BJ (cell line): ENCODE results near the gene DOCK4. TPM values are rescaled to one million over a fixed set of nuclear protein-coding genes. Genes with fewer than 3 reads are reported as not detected.

ENCODE experiments used
- CTCF ChIA-PET: fragments of 350-600 bp; formaldehyde crosslinking; extraction: SDS; loops from one replicate; lab custom pipeline; 2021; ENCODE audit warnings: antibody characterized with exemption, inconsistent platforms; lab: Yijun Ruan, JAX
- POLR2A ChIA-PET: fragments of 300-600 bp; sonication (Branson Sonifier 250); formaldehyde crosslinking; extraction: SDS; loops from one replicate; lab custom pipeline; 2021; ENCODE audit warnings: antibody characterized with exemption; lab: Charles Lee
- DNase-seq: peaks from one replicate; pipeline ENCODE4 v3.0.0-alpha.2; 2011; ENCODE audit warnings: low read depth
- H3K27me3 ChIP-seq: 2 replicates; pipeline ENCODE4 v1.6.0; 2011; ENCODE audit warnings: low read length; ENCODE audit not compliant: control insufficient read depth, insufficient read depth
- H3K36me3 ChIP-seq: 2 replicates; pipeline ENCODE4 v1.5.1; 2011; ENCODE audit warnings: low read length; ENCODE audit not compliant: control insufficient read depth, insufficient read depth
- H3K4me3 ChIP-seq: 2 replicates; pipeline ENCODE4 v1.5.1; 2011; ENCODE audit warnings: low read depth, mild to moderate bottlenecking, control low read depth, low read length
- polyA plus RNA-seq: library from polyadenylated mRNA; depleted of rRNA; stranded (reverse); fragments of >200 nt; gene quantifications from 2 replicates; pipeline ENCODE4 v1.2.3, GENCODE V29; 2011
- TF ChIP-seq, protein P1 (sequence below): IDR thresholded peaks from 2 replicates; pipeline ENCODE4 v1.5.1; 2011; ENCODE audit warnings: low read depth, mild to moderate bottlenecking, control low read depth, inconsistent platforms, low read length, moderate library complexity; ENCODE audit not compliant: insufficient read depth

Gene DOCK4
- polyA plus RNA-seq, 1 experiment = 0.15 TPM

DNA sequence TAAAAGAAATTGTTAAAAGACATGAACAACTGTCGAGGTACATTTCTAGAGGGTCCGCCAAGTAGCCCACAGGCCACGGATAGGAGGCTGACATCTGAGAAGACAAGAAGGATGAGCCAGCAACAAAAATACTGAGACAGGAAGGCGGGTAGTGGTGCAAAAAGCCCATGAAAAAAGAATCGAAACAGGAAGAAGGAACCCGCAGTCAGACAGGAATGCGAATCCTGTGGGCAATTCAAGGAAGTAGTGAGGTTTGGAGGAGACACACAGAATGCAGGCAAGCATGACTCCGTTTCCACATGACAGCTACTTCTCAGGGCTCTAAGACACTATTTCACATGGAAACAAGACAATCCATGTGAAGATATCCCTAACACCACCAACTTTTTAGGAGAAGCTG lies 125.2 kb downstream of the DOCK4 start:
- TF ChIP-seq, protein P1, sequence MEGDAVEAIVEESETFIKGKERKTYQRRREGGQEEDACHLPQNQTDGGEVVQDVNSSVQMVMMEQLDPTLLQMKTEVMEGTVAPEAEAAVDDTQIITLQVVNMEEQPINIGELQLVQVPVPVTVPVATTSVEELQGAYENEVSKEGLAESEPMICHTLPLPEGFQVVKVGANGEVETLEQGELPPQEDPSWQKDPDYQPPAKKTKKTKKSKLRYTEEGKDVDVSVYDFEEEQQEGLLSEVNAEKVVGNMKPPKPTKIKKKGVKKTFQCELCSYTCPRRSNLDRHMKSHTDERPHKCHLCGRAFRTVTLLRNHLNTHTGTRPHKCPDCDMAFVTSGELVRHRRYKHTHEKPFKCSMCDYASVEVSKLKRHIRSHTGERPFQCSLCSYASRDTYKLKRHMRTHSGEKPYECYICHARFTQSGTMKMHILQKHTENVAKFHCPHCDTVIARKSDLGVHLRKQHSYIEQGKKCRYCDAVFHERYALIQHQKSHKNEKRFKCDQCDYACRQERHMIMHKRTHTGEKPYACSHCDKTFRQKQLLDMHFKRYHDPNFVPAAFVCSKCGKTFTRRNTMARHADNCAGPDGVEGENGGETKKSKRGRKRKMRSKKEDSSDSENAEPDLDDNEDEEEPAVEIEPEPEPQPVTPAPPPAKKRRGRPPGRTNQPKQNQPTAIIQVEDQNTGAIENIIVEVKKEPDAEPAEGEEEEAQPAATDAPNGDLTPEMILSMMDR = no peak
- no peaks in the 10 kb centered on the region for H3K27me3 ChIP-seq
- no peak for DNase-seq
- no peaks in the 10 kb centered on the region for H3K36me3 ChIP-seq
- ChIA-PET CTCF (interaction anchor here (0.7 kb wide), 1 partner anchor 9 kb away, joined by 3 read pairs; no protein-coding TSS in a partner anchor), POLR2A (no interaction called here)
- no peak overlapping the region for H3K4me3 ChIP-seq

DNA sequence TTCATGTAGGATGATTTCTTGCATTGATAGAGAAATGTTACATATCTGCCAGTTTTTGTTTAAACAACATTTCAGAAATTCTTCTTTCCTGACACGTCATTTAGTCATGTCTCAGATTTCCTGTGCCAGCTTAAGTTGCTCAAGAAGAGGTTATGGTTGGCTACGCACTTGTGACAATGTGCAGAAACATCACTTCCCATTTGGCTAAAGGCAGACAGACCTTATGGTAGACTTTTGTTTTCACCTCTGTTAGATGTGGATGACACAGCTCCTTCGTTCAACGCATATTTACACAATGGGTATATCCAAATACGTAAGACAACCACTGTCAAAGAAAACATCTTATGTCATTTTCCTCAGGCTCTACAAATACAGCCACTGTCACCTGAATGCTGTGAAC lies 125.8 kb downstream of the DOCK4 start:
- TF ChIP-seq, protein P1 = no peak
- CTCF ChIA-PET = interaction anchor here (1.4 kb wide), 1 partner anchor 27 kb away, joined by 3 read pairs; no protein-coding TSS in a partner anchor

DNA sequence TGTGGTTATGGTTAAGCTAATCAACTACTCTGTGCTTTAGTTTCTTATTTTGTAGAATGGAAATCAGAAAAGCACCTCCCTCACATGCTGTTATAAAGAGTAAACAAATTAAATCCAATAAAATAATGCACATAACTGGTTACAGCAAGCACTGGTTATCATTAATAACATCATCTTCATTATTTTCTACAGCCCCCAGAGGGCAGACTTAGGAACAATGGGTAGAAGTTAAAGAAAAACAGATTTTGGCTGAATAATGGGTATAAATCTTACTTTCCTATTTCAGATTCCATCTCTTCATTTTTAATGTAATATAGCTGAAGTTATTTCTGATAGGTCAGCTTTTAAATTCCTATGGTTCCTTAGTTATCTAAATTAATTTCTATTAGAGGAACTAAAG lies 126.5 kb downstream of the DOCK4 start:
- no peak for DNase-seq
- TF ChIP-seq, protein P1 = no peak

More for the DNA sequence above, 125.8 kb downstream of the DOCK4 start:
- DNase-seq = peak; percentile 5
- Histone ChIP-seq H3K4me3 (no peak overlapping the region), H3K27me3 (no peaks in the 10 kb centered on the region), H3K36me3 (no peaks in the 10 kb centered on the region)
- POLR2A ChIA-PET = no interaction called here

DNA sequence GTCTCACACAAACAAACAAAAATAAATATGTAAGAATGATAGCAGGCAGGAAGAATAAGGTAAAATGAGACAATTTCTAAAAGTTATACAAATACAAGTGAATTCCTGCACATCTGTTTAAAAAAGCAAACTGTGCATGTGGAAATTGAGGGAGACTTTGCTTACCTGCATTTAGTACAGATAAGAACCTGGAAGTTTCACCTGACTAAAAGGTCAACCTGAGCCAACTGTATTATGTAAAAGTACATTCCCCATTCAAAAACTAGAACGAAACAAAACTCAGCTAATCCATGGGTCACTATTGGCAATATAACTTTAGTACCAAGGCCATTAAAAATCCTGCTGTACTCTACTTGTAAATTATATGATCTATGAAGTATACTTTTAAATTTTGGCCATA lies 127.1 kb downstream of the DOCK4 start:
- ChIA-PET CTCF (interaction anchor here (1.0 to 1.4 kb wide), 2 partner anchors 26 to 417 kb away, joined by 3 to 5 read pairs; no protein-coding TSS in a partner anchor), POLR2A (no interaction called here)
- no peaks in the 10 kb centered on the region for H3K27me3 ChIP-seq
- DNase-seq = no peak
- TF ChIP-seq, protein P1 = no peak
- H3K36me3 ChIP-seq = no peaks in the 10 kb centered on the region
- no peak overlapping the region for H3K4me3 ChIP-seq

More for the DNA sequence above, 126.5 kb downstream of the DOCK4 start:
- no peaks in the 10 kb centered on the region for H3K36me3 ChIP-seq
- H3K4me3 ChIP-seq = no peak overlapping the region
- no peaks in the 10 kb centered on the region for H3K27me3 ChIP-seq
- CTCF ChIA-PET = interaction anchor here (1.0 to 1.4 kb wide), 2 partner anchors 26 to 416 kb away, joined by 3 to 5 read pairs; no protein-coding TSS in a partner anchor
- POLR2A ChIA-PET = no interaction called here

DNA sequence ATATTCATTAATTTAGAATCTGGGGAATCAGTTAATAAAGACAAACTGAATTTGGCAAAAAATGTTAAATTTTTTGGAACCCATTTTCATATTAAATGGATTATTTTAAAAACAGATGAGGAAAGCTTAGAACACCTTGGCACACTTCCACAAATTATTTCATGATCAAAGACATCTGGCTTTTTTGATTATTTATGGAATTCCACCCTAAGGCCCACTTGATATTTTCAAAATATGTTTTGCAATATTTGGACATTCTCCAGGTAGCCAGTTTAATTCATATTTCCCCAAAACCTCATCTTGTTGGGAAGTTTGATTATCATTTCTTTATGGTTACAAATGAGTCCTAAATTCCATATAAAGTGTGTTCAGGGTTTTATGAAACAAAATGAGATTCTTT lies 129.9 kb downstream of the DOCK4 start:
- TF ChIP-seq, protein P1 = no peak
- ChIA-PET POLR2A (no interaction called here), CTCF (no interaction called here)
- H3K4me3 ChIP-seq = no peak overlapping the region
- H3K27me3 ChIP-seq = no peaks in the 10 kb centered on the region
- no peak for DNase-seq
- no peaks in the 10 kb centered on the region for H3K36me3 ChIP-seq
